GM12878 (cell line): ENCODE measurements around the gene PRX. TPM values are rescaled to one million over a fixed set of nuclear protein-coding genes. Genes with fewer than 3 reads are reported as not detected.

Source experiments
- ATAC-seq: fragments of 200-7000 bp; cut with Tn5 transposase; 3 replicates; pipeline ENCODE4 v1.9.1; 2020; ENCODE audit warnings: mild to moderate bottlenecking, moderate library complexity
- BruUV-seq: library from RNA; stranded (reverse); fragments of 400-500 nt; replicated peaks from 2 replicates; lab custom pipeline; 2021; lab: Mats Ljungman, UMichigan
- CTCF ChIA-PET: fragments of 300-600 bp; sonication (Branson Sonifier 250); formaldehyde crosslinking; extraction: SDS; loops from one replicate; lab custom pipeline; 2021; ENCODE audit warnings: inconsistent platforms; lab: Yijun Ruan, JAX
- POLR2A ChIA-PET: fragments of 350-600 bp; formaldehyde crosslinking; extraction: SDS; loops from one replicate; lab custom pipeline; 2021; ENCODE audit warnings: inconsistent platforms; lab: Charles Lee
- RAD21 ChIA-PET: fragments of 300-600 bp; sonication (Branson Sonifier 250); formaldehyde crosslinking; loops from one replicate; lab custom pipeline; 2023; ENCODE audit warnings: antibody characterized with exemption; ENCODE audit not compliant: unreplicated experiment; lab: Charles Lee
- SMC1A ChIA-PET: fragments of 300-600 bp; sonication (Branson Sonifier 250); formaldehyde crosslinking; loops from one replicate; lab custom pipeline; 2023; ENCODE audit not compliant: unreplicated experiment, uncharacterized antibody; lab: Charles Lee
- DNase-seq: peaks from one replicate; pipeline ENCODE4 v3.0.0-alpha.2; 2011; ENCODE audit warnings: low read depth, low spot score
- FAIRE-seq: peaks from 3 replicates; lab custom pipeline; 2011; peaks lifted over from hg19 to GRCh38; lab: Jason Lieb, UNC
- H2AFZ ChIP-seq: 2 replicates; pipeline ENCODE4 v1.6.0; 2011; ENCODE audit warnings: low read depth, low read length, control low read depth; ENCODE audit not compliant: control insufficient read depth
- H3K27ac ChIP-seq: 2 replicates; pipeline ENCODE4 v1.5.1; 2011; ENCODE audit warnings: control low read depth; ENCODE audit not compliant: control insufficient read depth, insufficient read depth
- H3K27me3 ChIP-seq, 2 experiments: replicated peaks in 1 of 2; 2 replicates each; pipeline versions ENCODE4 v1.6.0 to v1.6.1; 2011; ENCODE audit warnings: low read length in 1 of 2; ENCODE audit not compliant: control insufficient read depth in 2 of 2, insufficient read depth in 2 of 2
- H3K36me3 ChIP-seq, 2 experiments: 2 replicates each; pipeline ENCODE4 v1.5.1; 2011; ENCODE audit warnings: low read length in 1 of 2; ENCODE audit not compliant: control insufficient read depth in 2 of 2, insufficient read depth in 2 of 2
- H3K4me1 ChIP-seq: 2 replicates; pipeline ENCODE4 v1.6.1; 2011; ENCODE audit warnings: mild to moderate bottlenecking, low read length, moderate library complexity, mixed read lengths; ENCODE audit not compliant: control insufficient read depth, insufficient read depth
- H3K4me2 ChIP-seq: 2 replicates; pipeline ENCODE4 v1.6.0; 2011; ENCODE audit warnings: control low read depth; ENCODE audit not compliant: control insufficient read depth, insufficient read depth
- H3K4me3 ChIP-seq: fragments of 200-600 bp; sonication (generic); 2 replicates; pipeline ENCODE4 v1.5.1; 2016
- H3K79me2 ChIP-seq: 2 replicates; pipeline ENCODE4 v1.6.0; 2011; ENCODE audit warnings: low read length; ENCODE audit not compliant: control insufficient read depth, insufficient read depth
- H3K9ac ChIP-seq: 2 replicates; pipeline ENCODE4 v1.8.0; 2011; ENCODE audit warnings: low read length, control low read depth, mixed read lengths; ENCODE audit not compliant: control insufficient read depth, insufficient read depth
- H3K9me3 ChIP-seq: replicated peaks from 3 replicates; pipeline ENCODE4 v1.5.1; 2011; ENCODE audit warnings: mild to moderate bottlenecking, low read length; ENCODE audit not compliant: control insufficient read depth, insufficient read depth
- H4K20me1 ChIP-seq: 2 replicates; pipeline ENCODE4 v1.6.0; 2011; ENCODE audit not compliant: control insufficient read depth, insufficient read depth
- BCL3 ChIP-seq: IDR thresholded peaks from 2 replicates; pipeline ENCODE4 v1.6.1; 2011; ENCODE audit warnings: borderline replicate concordance, low read depth, mild to moderate bottlenecking, moderate library complexity, low read length; ENCODE audit not compliant: insufficient read depth, poor library complexity, severe bottlenecking
- CTCF ChIP-seq, 3 experiments: IDR thresholded peaks in 2 of 3; conservative IDR thresholded peaks in 1 of 3; 2 replicates each; pipeline ENCODE4 v1.5.1; 2011; ENCODE audit warnings: low read depth in 3 of 3, low read length in 3 of 3, mild to moderate bottlenecking in 3 of 3, control low read depth in 2 of 3, moderate library complexity in 2 of 3, inconsistent platforms in 1 of 3, mixed read lengths in 1 of 3; ENCODE audit not compliant: control insufficient read depth in 2 of 3, insufficient read depth in 1 of 3; ENCODE audit errors: extremely low read depth in 1 of 3
- IKZF1 ChIP-seq: fragments of 450-650 bp; conservative IDR thresholded peaks from 2 replicates; pipeline ENCODE4 v1.6.1; 2017; ENCODE audit warnings: antibody characterized with exemption, mild to moderate bottlenecking
- KLF5 ChIP-seq: fragments of 450-650 bp; IDR thresholded peaks from 2 replicates; pipeline ENCODE4 v1.6.1; 2014; ENCODE audit warnings: mild to moderate bottlenecking; ENCODE audit not compliant: partially characterized antibody
- NR2C1 ChIP-seq: fragments of 450-650 bp; IDR thresholded peaks from 2 replicates; pipeline ENCODE4 v1.6.1; 2017; ENCODE audit warnings: antibody characterized with exemption, mild to moderate bottlenecking, moderate library complexity
- SMC3 ChIP-seq: IDR thresholded peaks from 2 replicates; pipeline ENCODE4 v1.6.1; 2011; ENCODE audit warnings: low read length, improper control_type of control experiment, borderline replicate concordance
- SREBF1 ChIP-seq: IDR thresholded peaks from 2 replicates; pipeline ENCODE4 v1.6.1; 2012; ENCODE audit warnings: mild to moderate bottlenecking, low read length
- WGBS: methylation state at CpG from one replicate; pipeline ENCODE4 v1.1.6; 2016; ENCODE audit warnings: low lambda C conversion rate; ENCODE audit not compliant: insufficient replicate concordance, insufficient coverage; ENCODE audit errors: missing lambda C conversion rate; 5-methylcytosine and 5-hydroxymethylcytosine counted together
- in situ Hi-C: fragments of 300-500 bp; cut with MboI; formaldehyde crosslinking; loops from 9 replicates; pipeline ENCODE4 v1.14.3; 2018; ENCODE audit warnings: mixed read lengths
- intact Hi-C: fragments of 100-400 bp; cut with micrococcal nuclease; formaldehyde crosslinking; loops from one replicate; pipeline ENCODE4 v1.14.2; 2022; ENCODE audit not compliant: unreplicated experiment
- polyA plus RNA-seq, 11 experiments: library from polyadenylated mRNA; depleted of rRNA in 4 of 11; unstranded in 6 of 11; stranded (reverse) in 5 of 11; fragments of >200 nt; fragmentation: Nextera tagmentation in 4 of 11; fragmentation: Illumina TruSeq in 1 of 11; extraction: Ambion mirVana in 4 of 11; extraction: Trizol in 1 of 11; gene quantifications; 1 replicate in 1 of 11; 2 replicates in 10 of 11; pipeline versions ENCODE4 v1.2.1 to v1.2.3, GENCODE V29; 2011 to 2016; ENCODE audit warnings: inconsistent platforms in 2 of 11, missing spikeins in 2 of 11, low read depth in 1 of 11
- total RNA-seq, 4 experiments: library from RNA; depleted of rRNA in 3 of 4; stranded (reverse); fragments of >200 nt in 3 of 4; fragmentation: Illumina TruSeq in 1 of 4; extraction: Trizol in 1 of 4; gene quantifications; 2 replicates each; pipeline versions ENCODE4 v1.2.1 to v1.2.3, GENCODE V29; 2013 to 2021
- TF ChIP-seq, protein P1 (sequence below): fragments of 450-650 bp; IDR thresholded peaks from 2 replicates; pipeline ENCODE4 v1.6.1; 2017; ENCODE audit warnings: mild to moderate bottlenecking, moderate library complexity

PRX gene
- total and polyA plus RNA-seq, 10 of the 15 experiments (the other 5 are each of a cell fraction or from before 2014, with no cell fraction given), result 0.02 to 1.4 (median 0.54) TPM; not detected in 1

GRCh38 chr19:40393894-40394815, 19.0 kb downstream of the PRX start (continued):
- TF ChIP-seq, protein P1, sequence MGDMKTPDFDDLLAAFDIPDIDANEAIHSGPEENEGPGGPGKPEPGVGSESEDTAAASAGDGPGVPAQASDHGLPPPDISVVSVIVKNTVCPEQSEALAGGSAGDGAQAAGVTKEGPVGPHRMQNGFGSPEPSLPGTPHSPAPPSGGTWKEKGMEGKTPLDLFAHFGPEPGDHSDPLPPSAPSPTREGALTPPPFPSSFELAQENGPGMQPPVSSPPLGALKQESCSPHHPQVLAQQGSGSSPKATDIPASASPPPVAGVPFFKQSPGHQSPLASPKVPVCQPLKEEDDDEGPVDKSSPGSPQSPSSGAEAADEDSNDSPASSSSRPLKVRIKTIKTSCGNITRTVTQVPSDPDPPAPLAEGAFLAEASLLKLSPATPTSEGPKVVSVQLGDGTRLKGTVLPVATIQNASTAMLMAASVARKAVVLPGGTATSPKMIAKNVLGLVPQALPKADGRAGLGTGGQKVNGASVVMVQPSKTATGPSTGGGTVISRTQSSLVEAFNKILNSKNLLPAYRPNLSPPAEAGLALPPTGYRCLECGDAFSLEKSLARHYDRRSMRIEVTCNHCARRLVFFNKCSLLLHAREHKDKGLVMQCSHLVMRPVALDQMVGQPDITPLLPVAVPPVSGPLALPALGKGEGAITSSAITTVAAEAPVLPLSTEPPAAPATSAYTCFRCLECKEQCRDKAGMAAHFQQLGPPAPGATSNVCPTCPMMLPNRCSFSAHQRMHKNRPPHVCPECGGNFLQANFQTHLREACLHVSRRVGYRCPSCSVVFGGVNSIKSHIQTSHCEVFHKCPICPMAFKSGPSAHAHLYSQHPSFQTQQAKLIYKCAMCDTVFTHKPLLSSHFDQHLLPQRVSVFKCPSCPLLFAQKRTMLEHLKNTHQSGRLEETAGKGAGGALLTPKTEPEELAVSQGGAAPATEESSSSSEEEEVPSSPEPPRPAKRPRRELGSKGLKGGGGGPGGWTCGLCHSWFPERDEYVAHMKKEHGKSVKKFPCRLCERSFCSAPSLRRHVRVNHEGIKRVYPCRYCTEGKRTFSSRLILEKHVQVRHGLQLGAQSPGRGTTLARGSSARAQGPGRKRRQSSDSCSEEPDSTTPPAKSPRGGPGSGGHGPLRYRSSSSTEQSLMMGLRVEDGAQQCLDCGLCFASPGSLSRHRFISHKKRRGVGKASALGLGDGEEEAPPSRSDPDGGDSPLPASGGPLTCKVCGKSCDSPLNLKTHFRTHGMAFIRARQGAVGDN, result no peak
- no peak for TF ChIP-seq KLF5

GRCh38 chr19:40392894-40393517, 20.2 kb downstream of the PRX start:
- peak; percentile 90 for ATAC-seq
- in situ Hi-C loops (no loop called here), intact Hi-C loops (no loop called here)
- Histone ChIP-seq H3K9ac (no peak overlapping the region), H3K4me1 (no peaks in the 10 kb centered on the region), H3K27me3 (no peaks in the 10 kb centered on the region), H3K27ac (no peak overlapping the region), H3K4me2 (no peak overlapping the region), H3K9me3 (no peaks in the 10 kb centered on the region), H2AFZ (no peak overlapping the region), H3K4me3 (no peak overlapping the region), H3K36me3 (no peaks in the 10 kb centered on the region), H3K79me2 (no peaks in the 10 kb centered on the region), H4K20me1 (no peaks in the 10 kb centered on the region)
- TF ChIP-seq SMC3 (peak; percentile 34; the same call in 1 of the 2 replicates), IKZF1 (0 out of 2 replicates have a peak, but pooled peaks have one; percentile 26), SREBF1 (no peak), NR2C1 (no peak), CTCF (IDR thresholded peaks at IDR 0.05 in 2 of 3, conservative IDR thresholded peaks at IDR 0.05 in 1 of 3; ENCODE audit: control insufficient read depth in 2 of 3, extremely low read depth in 1 of 3, insufficient read depth in 1 of 3, low read depth in 3 of 3, low read length in 3 of 3) (peak; percentile 19 to 67 (median 52); a peak in 5 of 6 replicates), BCL3 (no peak)
- no peak for FAIRE-seq
- RAD21 ChIA-PET, result no interaction called here
- CTCF ChIA-PET, result interaction anchor here (0.8 kb wide), 1 partner anchor 28 kb away, joined by 3 read pairs; no protein-coding TSS in a partner anchor
- SMC1A ChIA-PET, result no interaction called here
- WGBS, result 19% methylated on average over 9 of the region's 9 CpGs
- POLR2A ChIA-PET, result no interaction called here
- DNase-seq, result no peak
- BruUV-seq, result no TSS peak
